GM12878 (cell line): Measurements from ENCODE around the gene ZNF25. TPM values are rescaled to one million over a fixed set of nuclear protein-coding genes. Genes with fewer than 3 reads are reported as not detected.

Experiments used
- ASH2L ChIP-seq: fragments of 300-600, 200-600 bp; sonication (generic); IDR thresholded peaks from 2 replicates; pipeline ENCODE4 v1.6.1; 2017; ENCODE audit warnings: low read depth, mild to moderate bottlenecking, borderline replicate concordance
- BACH1 ChIP-seq: fragments of 450-650 bp; IDR thresholded peaks from 2 replicates; pipeline ENCODE4 v1.6.1; 2017; ENCODE audit warnings: mild to moderate bottlenecking, borderline replicate concordance
- BCLAF1 ChIP-seq: fragments of 450-650 bp; IDR thresholded peaks from 2 replicates; pipeline ENCODE4 v1.6.1; 2017; ENCODE audit warnings: antibody characterized with exemption, mild to moderate bottlenecking, moderate library complexity
- CREB1 ChIP-seq: IDR thresholded peaks from 2 replicates; pipeline ENCODE4 v1.6.1; 2012; ENCODE audit warnings: low read depth, mild to moderate bottlenecking, inconsistent platforms
- E2F4 ChIP-seq: IDR thresholded peaks from 2 replicates; pipeline ENCODE4 v1.6.1; 2012; ENCODE audit warnings: low read depth, low read length, improper control_type of control experiment
- EP300 ChIP-seq, 2 experiments: fragments of 150-350 bp in 1 of 2; IDR thresholded peaks; 2 replicates each; pipeline ENCODE4 v1.6.1; 2011 to 2012; ENCODE audit warnings: low read depth in 2 of 2, low read length in 2 of 2, borderline replicate concordance in 1 of 2, improper control_type of control experiment in 1 of 2, inconsistent platforms in 1 of 2; ENCODE audit not compliant: control insufficient read depth in 1 of 2
- FOXK2 ChIP-seq: fragments of 450-650 bp; IDR thresholded peaks from 2 replicates; pipeline ENCODE4 v1.6.1; 2017; ENCODE audit warnings: mild to moderate bottlenecking, moderate library complexity
- IKZF2 ChIP-seq, 2 experiments: fragments of 450-650 bp; IDR thresholded peaks; 2 replicates each; pipeline ENCODE4 v1.6.1; 2017; ENCODE audit warnings: mild to moderate bottlenecking in 2 of 2, moderate library complexity in 2 of 2
- KDM1A ChIP-seq: fragments of 200-600 bp; sonication (generic); IDR thresholded peaks from 2 replicates; pipeline ENCODE4 v1.6.1; 2016; ENCODE audit warnings: borderline replicate concordance
- MXI1 ChIP-seq: fragments of 150-350 bp; IDR thresholded peaks from 2 replicates; pipeline ENCODE4 v1.6.1; 2011; ENCODE audit warnings: low read depth, mild to moderate bottlenecking, inconsistent platforms, low read length, improper control_type of control experiment
- MYC ChIP-seq: IDR thresholded peaks from 2 replicates; pipeline ENCODE4 v1.6.1; 2011; ENCODE audit warnings: mild to moderate bottlenecking, low read length, moderate library complexity, inconsistent platforms; ENCODE audit not compliant: insufficient read depth, insufficient replicate concordance, insufficient read length, severe bottlenecking
- PKNOX1 ChIP-seq: fragments of 450-650 bp; IDR thresholded peaks from 2 replicates; pipeline ENCODE4 v1.6.1; 2016; ENCODE audit warnings: mild to moderate bottlenecking
- PML ChIP-seq: IDR thresholded peaks from 2 replicates; pipeline ENCODE4 v1.6.1; 2012; ENCODE audit warnings: low read length, inconsistent platforms
- RAD21 ChIP-seq: IDR thresholded peaks from 2 replicates; pipeline ENCODE4 v1.6.1; 2011; ENCODE audit warnings: mild to moderate bottlenecking, low read depth, low read length, moderate library complexity; ENCODE audit not compliant: insufficient read depth
- SIN3A ChIP-seq: IDR thresholded peaks from 2 replicates; pipeline ENCODE4 v1.6.1; 2012; ENCODE audit warnings: low read depth, low read length, improper control_type of control experiment
- SIX5 ChIP-seq: IDR thresholded peaks from 2 replicates; pipeline ENCODE4 v1.6.1; 2011; ENCODE audit warnings: mild to moderate bottlenecking, low read depth, low read length, moderate library complexity; ENCODE audit not compliant: severe bottlenecking
- SMAD5 ChIP-seq: IDR thresholded peaks from 2 replicates; pipeline ENCODE4 v1.6.1; 2016; ENCODE audit warnings: antibody characterized with exemption, low read depth
- SMC3 ChIP-seq: IDR thresholded peaks from 2 replicates; pipeline ENCODE4 v1.6.1; 2011; ENCODE audit warnings: low read length, improper control_type of control experiment, borderline replicate concordance
- SP1 ChIP-seq: IDR thresholded peaks from one replicate; pipeline ENCODE4 v1.6.1; 2011; ENCODE audit warnings: low read depth, low read length
- SREBF2 ChIP-seq: IDR thresholded peaks from 2 replicates; pipeline ENCODE4 v1.6.1; 2012; ENCODE audit warnings: mild to moderate bottlenecking, low read length
- TCF7 ChIP-seq: IDR thresholded peaks from 2 replicates; pipeline ENCODE4 v1.6.1; 2014; ENCODE audit warnings: antibody characterized with exemption, borderline replicate concordance
- YBX1 ChIP-seq: fragments of 450-650 bp; IDR thresholded peaks from 2 replicates; pipeline ENCODE4 v1.6.1; 2016; ENCODE audit warnings: antibody characterized with exemption
- ZNF207 ChIP-seq: fragments of 450-650 bp; IDR thresholded peaks from 2 replicates; pipeline ENCODE4 v1.6.1; 2014; ENCODE audit warnings: antibody characterized with exemption, mild to moderate bottlenecking, borderline replicate concordance
- ZNF217 ChIP-seq: fragments of 450-650 bp; IDR thresholded peaks from 2 replicates; pipeline ENCODE4 v1.6.1; 2017; ENCODE audit warnings: antibody characterized with exemption, mild to moderate bottlenecking
- ZNF384 ChIP-seq: IDR thresholded peaks from 2 replicates; pipeline ENCODE4 v1.6.1; 2012; ENCODE audit warnings: low read depth, mild to moderate bottlenecking, low read length, improper control_type of control experiment, borderline replicate concordance
- ZZZ3 ChIP-seq: IDR thresholded peaks from 2 replicates; pipeline ENCODE4 v1.6.1; 2011; ENCODE audit warnings: low read depth; ENCODE audit not compliant: control insufficient read depth, insufficient read length
- polyA plus RNA-seq, 11 experiments: library from polyadenylated mRNA; depleted of rRNA in 4 of 11; unstranded in 6 of 11; stranded (reverse) in 5 of 11; fragments of >200 nt; fragmentation: Nextera tagmentation in 4 of 11; fragmentation: Illumina TruSeq in 1 of 11; extraction: Ambion mirVana in 4 of 11; extraction: Trizol in 1 of 11; gene quantifications; 1 replicate in 1 of 11; 2 replicates in 10 of 11; pipeline versions ENCODE4 v1.2.1 to v1.2.3, GENCODE V29; 2011 to 2016; ENCODE audit warnings: inconsistent platforms in 2 of 11, missing spikeins in 2 of 11, low read depth in 1 of 11
- total RNA-seq, 4 experiments: library from RNA; depleted of rRNA in 3 of 4; stranded (reverse); fragments of >200 nt in 3 of 4; fragmentation: Illumina TruSeq in 1 of 4; extraction: Trizol in 1 of 4; gene quantifications; 2 replicates each; pipeline versions ENCODE4 v1.2.1 to v1.2.3, GENCODE V29; 2013 to 2021

The ZNF25 gene
- total and polyA plus RNA-seq, 10 of the 15 experiments (the other 5 are each of a cell fraction or from before 2014, with no cell fraction given), result 1.0 to 6.8 (median 3.2) TPM

GRCh38 chr10:37976091-37976879, at the start of gene ZNF25 (continued):
- peak; percentile 48; the same call in 1 of the 2 replicates for TF ChIP-seq ASH2L
- TF ChIP-seq PML, result peak; percentile 82
- peak; percentile 96 for TF ChIP-seq CREB1
- TF ChIP-seq EP300 (IDR thresholded peaks at IDR 0.05; ENCODE audit: borderline replicate concordance in 1 of 2, control insufficient read depth in 1 of 2, low read depth in 2 of 2, low read length in 2 of 2), result 0 out of 4 replicates have a peak, but pooled peaks of 1 of the 2 experiments have one; percentile 16
- TF ChIP-seq YBX1, result no peak
- no peak for TF ChIP-seq TCF7
- no peak for TF ChIP-seq BCLAF1
- peak; percentile 39 for TF ChIP-seq SP1
- TF ChIP-seq ZNF217, result no peak
- TF ChIP-seq MYC, result no peak
- TF ChIP-seq SIX5, result peak; percentile 95
- peak; percentile 26 for TF ChIP-seq ZNF207
- TF ChIP-seq ZZZ3, result no peak
- no peak for TF ChIP-seq SIN3A
- peak; percentile 74 for TF ChIP-seq SMC3
- peak; percentile 34 for TF ChIP-seq MXI1
- no peak for TF ChIP-seq FOXK2
- no peak for TF ChIP-seq KDM1A
- peak; percentile 75; the same call in 1 of the 2 replicates for TF ChIP-seq SMAD5
- peak in 1 of 2 experiments; percentile 58; a peak in 3 of 4 replicates for TF ChIP-seq IKZF2 (IDR thresholded peaks at IDR 0.05)
- no peak for TF ChIP-seq E2F4
- TF ChIP-seq PKNOX1, result peak; percentile 81
- TF ChIP-seq BACH1, result peak; percentile 75
- TF ChIP-seq SREBF2, result 0 out of 2 replicates have a peak, but pooled peaks have one; percentile 16
- peak; percentile 90 for TF ChIP-seq ZNF384
- peak; percentile 76 for TF ChIP-seq RAD21
